ENCODE measurements around the gene PHLDB3. TPM values are rescaled to one million over a fixed set of nuclear protein-coding genes. Genes with fewer than 3 reads are reported as not detected.

PHLDB3 gene
- polyA plus RNA-seq, 2 donors = 58.1 to 70.1 TPM

GRCh38 chr19:43478323-43478722, 26.2 kb downstream of the PHLDB3 start:
- Histone ChIP-seq H3K27me3 (ENCODE audit: control insufficient read depth in 1 of 2, insufficient read depth in 2 of 2, low read length in 2 of 2) (no peaks in the 10 kb centered on the region), H3K27ac (ENCODE audit: low read depth in 2 of 2, low read length in 1 of 2) (no peak overlapping the region), H3K9me3 (ENCODE audit: control insufficient read depth in 2 of 2, insufficient read depth in 1 of 2, low read depth in 1 of 2, low read length in 1 of 2) (no peaks in the 10 kb centered on the region), H3K4me3 (ENCODE audit: low read depth in 1 of 2, low read length in 2 of 2) (no peak overlapping the region), H3K36me3 (ENCODE audit: control insufficient read depth in 2 of 2, insufficient read depth in 2 of 2, low read length in 1 of 2) (peaks cover 0 to 9% of the 10 kb centered on the region in 2 donors), H3K4me1 (ENCODE audit: control insufficient read depth in 2 of 2, insufficient read depth in 2 of 2, low read length in 1 of 2) (peaks cover 0 to 2% of the 10 kb centered on the region in 2 donors)
- 95% methylated on average over 3 of the region's 3 CpGs for WGBS, 2 donors

GRCh38 chr19:43476606-43477005, 27.9 kb downstream of the PHLDB3 start:
- Histone ChIP-seq H3K4me1 (ENCODE audit: control insufficient read depth in 2 of 2, insufficient read depth in 2 of 2, low read length in 1 of 2) (peaks cover 0 to 5% of the 10 kb centered on the region in 2 donors), H3K27ac (ENCODE audit: low read depth in 2 of 2, low read length in 1 of 2) (peak overlapping the region in 1 of 2 donors; percentile 21), H3K27me3 (ENCODE audit: control insufficient read depth in 1 of 2, insufficient read depth in 2 of 2, low read length in 2 of 2) (no peaks in the 10 kb centered on the region), H3K4me3 (ENCODE audit: low read depth in 1 of 2, low read length in 2 of 2) (no peak overlapping the region), H3K36me3 (ENCODE audit: control insufficient read depth in 2 of 2, insufficient read depth in 2 of 2, low read length in 1 of 2) (peaks cover 0 to 9% of the 10 kb centered on the region in 2 donors), H3K9me3 (ENCODE audit: control insufficient read depth in 2 of 2, insufficient read depth in 1 of 2, low read depth in 1 of 2, low read length in 1 of 2) (no peaks in the 10 kb centered on the region)

DNA sequence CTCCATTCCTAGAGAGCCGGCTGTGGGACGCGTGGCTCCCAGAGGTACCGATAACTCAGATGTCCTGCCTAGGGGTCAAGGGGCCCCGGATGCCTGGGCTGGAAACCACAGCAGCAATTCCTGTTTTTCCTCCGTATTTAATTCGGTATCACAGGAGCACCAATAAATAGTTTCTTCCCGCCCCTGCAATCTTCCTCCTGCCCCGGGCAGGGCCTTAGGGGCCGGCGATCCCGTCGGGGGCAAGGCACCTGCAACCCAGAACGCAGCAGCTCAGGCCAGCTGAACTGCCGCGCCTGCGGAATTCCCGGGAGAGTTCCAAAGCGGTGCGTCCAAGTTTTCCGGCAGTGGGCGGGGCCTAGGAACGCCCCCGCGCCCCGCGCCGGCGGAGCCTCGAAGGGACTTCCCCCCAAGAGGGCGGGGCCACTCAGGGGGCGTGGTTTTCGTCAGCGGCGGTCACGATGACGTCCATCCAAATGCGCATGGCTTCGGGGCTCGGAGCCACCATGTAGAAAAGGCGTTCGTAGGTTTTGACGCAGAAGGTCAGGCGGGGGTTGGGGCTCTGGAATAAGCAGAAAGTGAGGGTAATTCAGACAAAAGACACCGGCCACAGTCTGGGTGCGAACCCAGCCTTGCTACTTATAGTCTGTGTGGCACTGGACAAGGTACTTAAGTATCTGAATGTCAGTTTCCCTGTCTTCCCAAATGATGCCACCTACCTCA, 29.4 kb downstream of the PHLDB3 start:
- Histone ChIP-seq H3K4me3 (ENCODE audit: low read depth in 1 of 2, low read length in 2 of 2) (peak overlapping the region; percentile 31 to 39), H3K27me3 (ENCODE audit: control insufficient read depth in 1 of 2, insufficient read depth in 2 of 2, low read length in 2 of 2) (no peaks in the 10 kb centered on the region), H3K27ac (ENCODE audit: low read depth in 2 of 2, low read length in 1 of 2) (peak overlapping the region; percentile 81 to 96), H3K36me3 (ENCODE audit: control insufficient read depth in 2 of 2, insufficient read depth in 2 of 2, low read length in 1 of 2) (peaks cover 0 to 9% of the 10 kb centered on the region in 2 donors), H3K4me1 (ENCODE audit: control insufficient read depth in 2 of 2, insufficient read depth in 2 of 2, low read length in 1 of 2) (peaks cover 0 to 5% of the 10 kb centered on the region in 2 donors), H3K9me3 (ENCODE audit: control insufficient read depth in 2 of 2, insufficient read depth in 1 of 2, low read depth in 1 of 2, low read length in 1 of 2) (no peaks in the 10 kb centered on the region)
- 4 to 5% methylated on average over 44 to 46 of the region's 46 CpGs for WGBS, 2 donors

DNA sequence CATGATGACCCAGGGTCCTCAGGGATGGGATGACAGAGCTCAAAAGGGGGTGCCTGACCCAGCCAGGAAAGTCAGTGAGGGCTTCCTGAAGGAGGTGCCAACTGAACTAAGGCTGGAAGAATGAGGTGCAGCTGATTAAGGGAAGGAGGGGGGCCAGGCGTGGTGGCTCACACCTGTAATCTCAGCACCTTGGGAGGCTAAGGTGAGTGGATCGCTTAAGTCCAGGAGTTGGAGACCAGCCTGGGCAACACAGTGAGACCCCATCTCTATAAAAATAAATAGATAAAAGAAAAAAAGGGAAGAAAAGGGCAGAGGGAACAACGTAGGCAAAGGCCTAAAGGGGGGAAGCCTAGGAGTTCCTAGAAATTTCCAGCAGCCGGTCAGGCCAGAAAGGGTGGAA, 30.1 kb downstream of the PHLDB3 start:
- Histone ChIP-seq H3K36me3 (ENCODE audit: control insufficient read depth in 2 of 2, insufficient read depth in 2 of 2, low read length in 1 of 2) (peaks cover 0 to 9% of the 10 kb centered on the region in 2 donors), H3K4me3 (ENCODE audit: low read depth in 1 of 2, low read length in 2 of 2) (no peak overlapping the region), H3K4me1 (ENCODE audit: control insufficient read depth in 2 of 2, insufficient read depth in 2 of 2, low read length in 1 of 2) (peaks cover 0 to 5% of the 10 kb centered on the region in 2 donors), H3K27me3 (ENCODE audit: control insufficient read depth in 1 of 2, insufficient read depth in 2 of 2, low read length in 2 of 2) (no peaks in the 10 kb centered on the region), H3K9me3 (ENCODE audit: control insufficient read depth in 2 of 2, insufficient read depth in 1 of 2, low read depth in 1 of 2, low read length in 1 of 2) (no peaks in the 10 kb centered on the region), H3K27ac (ENCODE audit: low read depth in 2 of 2, low read length in 1 of 2) (peak overlapping the region; percentile 81 to 96)
- 68 to 74% methylated on average over 4 of the region's 4 CpGs for WGBS, 2 donors

DNA sequence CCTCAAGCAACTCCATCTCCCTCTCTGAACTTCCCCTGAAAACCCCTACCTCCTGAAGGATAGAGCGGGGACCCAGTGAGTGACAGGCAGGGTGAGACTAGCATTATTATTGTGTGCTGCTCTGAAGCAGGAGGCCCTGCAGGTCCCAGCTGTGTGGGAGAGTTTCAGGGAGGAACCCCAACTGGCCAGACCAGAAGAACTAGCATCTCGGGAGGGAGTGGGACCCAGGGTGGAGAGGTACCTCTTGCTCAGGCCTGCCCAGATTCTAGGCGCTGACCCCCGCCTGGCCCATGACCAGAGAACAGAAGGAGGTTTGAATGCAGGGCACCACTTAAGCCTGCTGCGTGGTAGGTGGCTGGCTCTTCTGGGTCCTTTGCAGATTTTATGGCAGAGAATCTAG, 33.5 kb downstream of the PHLDB3 start:
- Histone ChIP-seq H3K4me3 (ENCODE audit: low read depth in 1 of 2, low read length in 2 of 2) (peak overlapping the region in 1 of 2 donors; percentile 6), H3K27me3 (ENCODE audit: control insufficient read depth in 1 of 2, insufficient read depth in 2 of 2, low read length in 2 of 2) (no peaks in the 10 kb centered on the region), H3K27ac (ENCODE audit: low read depth in 2 of 2, low read length in 1 of 2) (peak overlapping the region; percentile 92 to 97), H3K9me3 (ENCODE audit: control insufficient read depth in 2 of 2, insufficient read depth in 1 of 2, low read depth in 1 of 2, low read length in 1 of 2) (no peaks in the 10 kb centered on the region), H3K4me1 (ENCODE audit: control insufficient read depth in 2 of 2, insufficient read depth in 2 of 2, low read length in 1 of 2) (peaks cover 0 to 5% of the 10 kb centered on the region in 2 donors), H3K36me3 (ENCODE audit: control insufficient read depth in 2 of 2, insufficient read depth in 2 of 2, low read length in 1 of 2) (peaks cover 0 to 2% of the 10 kb centered on the region in 2 donors)
- WGBS, 2 donors = 53 to 61% methylated on average over 5 of the region's 5 CpGs

DNA sequence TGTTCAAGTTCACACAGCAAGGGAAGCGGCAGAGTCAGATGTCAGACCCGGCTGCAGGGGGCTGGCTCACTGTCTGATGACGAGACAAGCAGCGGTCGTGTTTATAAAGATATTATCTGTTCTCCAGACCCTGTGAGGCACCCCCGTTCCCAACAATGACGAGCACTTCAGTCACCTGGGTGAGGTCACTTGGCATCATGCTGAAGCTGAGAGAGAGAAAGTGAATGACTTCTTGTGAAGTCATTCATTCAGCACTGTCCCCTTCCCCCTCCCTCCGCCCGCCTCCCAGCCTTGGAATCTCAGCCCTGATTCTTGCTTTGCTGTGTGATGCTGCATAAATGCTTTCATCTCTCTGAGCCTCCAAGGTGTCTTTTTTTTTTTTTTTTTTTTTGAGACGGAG, 34.3 kb downstream of the PHLDB3 start:
- WGBS, 2 donors = 55 to 58% methylated on average over 9 to 10 of the region's 10 CpGs
- Histone ChIP-seq H3K4me1 (ENCODE audit: control insufficient read depth in 2 of 2, insufficient read depth in 2 of 2, low read length in 1 of 2) (peaks cover 0 to 5% of the 10 kb centered on the region in 2 donors), H3K27ac (ENCODE audit: low read depth in 2 of 2, low read length in 1 of 2) (peak overlapping the region; percentile 92 to 97), H3K36me3 (ENCODE audit: control insufficient read depth in 2 of 2, insufficient read depth in 2 of 2, low read length in 1 of 2) (peaks cover 0 to 2% of the 10 kb centered on the region in 2 donors), H3K27me3 (ENCODE audit: control insufficient read depth in 1 of 2, insufficient read depth in 2 of 2, low read length in 2 of 2) (no peaks in the 10 kb centered on the region), H3K4me3 (ENCODE audit: low read depth in 1 of 2, low read length in 2 of 2) (no peak overlapping the region), H3K9me3 (ENCODE audit: control insufficient read depth in 2 of 2, insufficient read depth in 1 of 2, low read depth in 1 of 2, low read length in 1 of 2) (no peaks in the 10 kb centered on the region)

DNA sequence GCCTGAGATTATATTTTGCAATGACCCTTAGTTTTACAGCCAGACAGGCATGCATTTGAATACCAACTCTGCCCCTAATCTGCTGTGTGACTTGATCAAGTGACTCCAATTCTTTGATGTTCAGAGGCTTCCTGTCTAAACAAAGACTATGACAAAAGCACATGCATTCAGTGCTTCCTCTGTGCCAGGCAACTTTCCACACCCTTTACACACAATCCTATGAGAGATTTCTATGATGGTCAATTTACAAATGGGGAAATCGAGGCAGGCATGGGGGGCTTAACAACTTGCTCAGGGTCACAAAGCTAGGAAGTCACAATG, 35.4 kb downstream of the PHLDB3 start:
- Histone ChIP-seq H3K4me3 (ENCODE audit: low read depth in 1 of 2, low read length in 2 of 2) (no peak overlapping the region), H3K9me3 (ENCODE audit: control insufficient read depth in 2 of 2, insufficient read depth in 1 of 2, low read depth in 1 of 2, low read length in 1 of 2) (no peaks in the 10 kb centered on the region), H3K27me3 (ENCODE audit: control insufficient read depth in 1 of 2, insufficient read depth in 2 of 2, low read length in 2 of 2) (no peaks in the 10 kb centered on the region), H3K4me1 (ENCODE audit: control insufficient read depth in 2 of 2, insufficient read depth in 2 of 2, low read length in 1 of 2) (peaks cover 0 to 5% of the 10 kb centered on the region in 2 donors), H3K36me3 (ENCODE audit: control insufficient read depth in 2 of 2, insufficient read depth in 2 of 2, low read length in 1 of 2) (peaks cover 0 to under 1% of the 10 kb centered on the region in 2 donors), H3K27ac (ENCODE audit: low read depth in 2 of 2, low read length in 1 of 2) (peak overlapping the region; percentile 79 to 90)
- 50 to 59% methylated on average over 1 of the region's 1 CpG for WGBS, 2 donors

GRCh38 chr19:43468354-43469159, 36.0 kb downstream of the PHLDB3 start:
- WGBS, 2 donors = 79 to 83% methylated on average over 4 of the region's 4 CpGs
- Histone ChIP-seq H3K4me1 (ENCODE audit: control insufficient read depth in 2 of 2, insufficient read depth in 2 of 2, low read length in 1 of 2) (peaks cover 0 to 5% of the 10 kb centered on the region in 2 donors), H3K27me3 (ENCODE audit: control insufficient read depth in 1 of 2, insufficient read depth in 2 of 2, low read length in 2 of 2) (no peaks in the 10 kb centered on the region), H3K36me3 (ENCODE audit: control insufficient read depth in 2 of 2, insufficient read depth in 2 of 2, low read length in 1 of 2) (no peaks in the 10 kb centered on the region), H3K9me3 (ENCODE audit: control insufficient read depth in 2 of 2, insufficient read depth in 1 of 2, low read depth in 1 of 2, low read length in 1 of 2) (no peaks in the 10 kb centered on the region), H3K4me3 (ENCODE audit: low read depth in 1 of 2, low read length in 2 of 2) (no peak overlapping the region), H3K27ac (ENCODE audit: low read depth in 2 of 2, low read length in 1 of 2) (peak overlapping the region; percentile 79 to 90)

DNA sequence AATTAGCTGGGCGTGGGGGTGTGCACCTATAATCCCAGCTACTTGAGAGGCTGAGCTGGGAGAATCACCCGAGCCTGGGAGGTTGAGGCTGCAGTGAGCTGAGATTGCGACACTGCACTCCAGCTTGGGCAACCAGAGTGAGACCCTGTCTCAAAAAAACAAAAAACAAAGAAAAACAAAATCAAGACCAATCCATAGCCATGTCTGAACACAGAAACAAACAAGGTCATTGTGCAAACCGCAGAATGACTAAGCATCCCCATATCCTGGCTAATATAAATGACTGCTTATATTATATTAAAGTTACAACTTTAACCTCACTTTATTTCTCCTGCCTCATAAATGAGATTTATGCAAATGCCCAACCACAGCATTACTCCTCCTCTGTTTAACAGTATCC, 36.8 kb downstream of the PHLDB3 start:
- Histone ChIP-seq H3K27ac (ENCODE audit: low read depth in 2 of 2, low read length in 1 of 2) (peak overlapping the region; percentile 79 to 86), H3K36me3 (ENCODE audit: control insufficient read depth in 2 of 2, insufficient read depth in 2 of 2, low read length in 1 of 2) (peaks cover 0 to 3% of the 10 kb centered on the region in 2 donors), H3K27me3 (ENCODE audit: control insufficient read depth in 1 of 2, insufficient read depth in 2 of 2, low read length in 2 of 2) (no peaks in the 10 kb centered on the region), H3K4me3 (ENCODE audit: low read depth in 1 of 2, low read length in 2 of 2) (no peak overlapping the region), H3K9me3 (ENCODE audit: control insufficient read depth in 2 of 2, insufficient read depth in 1 of 2, low read depth in 1 of 2, low read length in 1 of 2) (no peaks in the 10 kb centered on the region), H3K4me1 (ENCODE audit: control insufficient read depth in 2 of 2, insufficient read depth in 2 of 2, low read length in 1 of 2) (peaks cover 0 to 8% of the 10 kb centered on the region in 2 donors)
- 71 to 75% methylated on average over 4 of the region's 4 CpGs for WGBS, 2 donors
